Measurements from ENCODE around the gene DYSF. TPM values are rescaled to one million over a fixed set of nuclear protein-coding genes. Genes with fewer than 3 reads are reported as not detected.
A peak's percentile ranks its signal among the peaks of the same experiment; 100 is the strongest.

DYSF gene
- total and polyA plus RNA-seq, 8 donors: 1.1 to 5.5 (median 2.1) TPM

DNA sequence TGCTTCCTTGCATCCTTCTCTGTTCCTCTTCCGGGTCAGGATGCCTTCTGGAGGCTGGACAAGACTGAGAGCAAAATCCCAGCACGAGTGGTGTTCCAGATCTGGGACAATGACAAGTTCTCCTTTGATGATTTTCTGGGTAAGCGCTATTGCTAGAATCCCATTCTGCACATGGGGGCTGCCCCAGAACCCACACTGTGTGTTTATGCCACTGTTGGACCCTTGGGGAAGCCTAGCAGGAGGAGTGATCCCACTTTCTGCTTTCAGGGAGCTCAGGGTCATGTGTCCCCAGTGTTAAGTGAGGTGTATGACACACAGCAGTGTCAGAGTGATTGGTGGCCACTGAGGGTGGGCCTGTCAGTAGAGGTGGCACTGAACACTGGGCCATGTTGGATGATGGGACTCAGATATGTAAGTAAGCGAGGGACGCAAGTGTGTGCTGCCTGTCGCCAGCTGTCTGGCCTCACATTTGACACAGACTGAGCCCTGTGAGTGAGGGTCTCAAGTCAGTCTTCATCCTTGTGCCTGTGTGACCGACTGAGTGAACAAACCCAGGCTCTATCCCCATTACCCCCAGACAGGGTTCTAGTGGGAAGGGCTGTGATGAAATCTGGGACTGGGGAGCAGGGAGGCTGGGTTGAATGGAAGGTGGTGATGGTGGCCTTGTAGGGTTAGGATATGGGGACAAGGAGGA is 220.9 kb downstream of the DYSF start:
- ATAC-seq: no peak
- Histone ChIP-seq H3K9me3 (no peaks in the 10 kb centered on the region), H3K27ac (no peak overlapping the region), H3K4me1 (no peaks in the 10 kb centered on the region), H3K36me3 (no peaks in the 10 kb centered on the region), H3K27me3 (no peaks in the 10 kb centered on the region), H3K4me3 (no peak overlapping the region)
- DNase-seq: peak in 1 of 6 donors; percentile 1
- intact Hi-C loops (cut with DNase I): no loop called here
- 91% methylated on average over 7 of the region's 7 CpGs for WGBS, 2 donors
- FAIRE-seq: no peak
- TF ChIP-seq, protein P1, sequence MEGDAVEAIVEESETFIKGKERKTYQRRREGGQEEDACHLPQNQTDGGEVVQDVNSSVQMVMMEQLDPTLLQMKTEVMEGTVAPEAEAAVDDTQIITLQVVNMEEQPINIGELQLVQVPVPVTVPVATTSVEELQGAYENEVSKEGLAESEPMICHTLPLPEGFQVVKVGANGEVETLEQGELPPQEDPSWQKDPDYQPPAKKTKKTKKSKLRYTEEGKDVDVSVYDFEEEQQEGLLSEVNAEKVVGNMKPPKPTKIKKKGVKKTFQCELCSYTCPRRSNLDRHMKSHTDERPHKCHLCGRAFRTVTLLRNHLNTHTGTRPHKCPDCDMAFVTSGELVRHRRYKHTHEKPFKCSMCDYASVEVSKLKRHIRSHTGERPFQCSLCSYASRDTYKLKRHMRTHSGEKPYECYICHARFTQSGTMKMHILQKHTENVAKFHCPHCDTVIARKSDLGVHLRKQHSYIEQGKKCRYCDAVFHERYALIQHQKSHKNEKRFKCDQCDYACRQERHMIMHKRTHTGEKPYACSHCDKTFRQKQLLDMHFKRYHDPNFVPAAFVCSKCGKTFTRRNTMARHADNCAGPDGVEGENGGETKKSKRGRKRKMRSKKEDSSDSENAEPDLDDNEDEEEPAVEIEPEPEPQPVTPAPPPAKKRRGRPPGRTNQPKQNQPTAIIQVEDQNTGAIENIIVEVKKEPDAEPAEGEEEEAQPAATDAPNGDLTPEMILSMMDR (IDR thresholded peaks at IDR 0.05): no peak

DNA sequence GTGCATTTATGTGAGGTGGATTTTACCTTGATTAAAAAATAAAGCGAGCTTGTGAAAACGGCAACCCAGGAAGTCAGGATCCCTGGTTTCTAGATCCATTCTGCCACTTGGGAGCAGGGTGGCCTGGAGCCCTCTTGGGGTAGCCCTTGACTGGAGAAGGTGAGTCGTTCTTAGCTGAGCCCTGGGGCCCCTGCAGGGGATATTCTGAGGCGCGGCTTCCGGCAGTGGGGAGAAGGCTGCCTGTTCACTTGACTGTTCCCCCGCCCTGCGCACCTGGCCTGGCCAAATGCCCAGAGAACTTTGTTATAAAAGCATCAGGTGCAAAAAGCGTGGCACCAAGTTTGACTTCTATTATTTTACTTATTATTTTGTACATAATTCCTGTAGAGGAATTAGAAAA is 221.9 kb downstream of the DYSF start:
- H3K4me3 ChIP-seq: no peak overlapping the region
- intact Hi-C loops (cut with DNase I): no loop called here
- TF ChIP-seq, protein P1 (IDR thresholded peaks at IDR 0.05): no peak
- ATAC-seq: peak; percentile 55 to 76 (median 62)
- FAIRE-seq: no peak
- WGBS, 2 donors: 36 to 44% methylated on average over 9 of the region's 9 CpGs
- no peak overlapping the region for H3K27ac ChIP-seq
- H3K4me1 ChIP-seq: no peaks in the 10 kb centered on the region
- H3K27me3 ChIP-seq: no peaks in the 10 kb centered on the region
- no peaks in the 10 kb centered on the region for H3K9me3 ChIP-seq
- peak; percentile 30 to 70 (median 50) for DNase-seq
- H3K36me3 ChIP-seq: no peaks in the 10 kb centered on the region

DNA sequence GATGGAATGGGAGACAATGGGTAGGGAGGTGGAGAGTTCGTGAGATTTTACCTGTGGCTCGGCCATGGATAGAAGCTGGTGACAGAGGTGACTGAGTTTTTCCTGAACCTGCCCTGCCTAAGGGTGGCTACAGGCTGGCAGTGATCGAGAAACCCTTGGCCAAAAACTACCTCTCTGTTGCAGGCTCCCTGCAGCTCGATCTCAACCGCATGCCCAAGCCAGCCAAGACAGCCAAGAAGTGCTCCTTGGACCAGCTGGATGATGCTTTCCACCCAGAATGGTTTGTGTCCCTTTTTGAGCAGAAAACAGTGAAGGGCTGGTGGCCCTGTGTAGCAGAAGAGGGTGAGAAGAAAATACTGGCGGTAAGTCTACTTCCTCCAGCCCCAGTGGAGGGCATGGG is 225.5 kb downstream of the DYSF start:
- no peak overlapping the region for H3K27ac ChIP-seq
- no peak for DNase-seq
- no peak for FAIRE-seq

DNA sequence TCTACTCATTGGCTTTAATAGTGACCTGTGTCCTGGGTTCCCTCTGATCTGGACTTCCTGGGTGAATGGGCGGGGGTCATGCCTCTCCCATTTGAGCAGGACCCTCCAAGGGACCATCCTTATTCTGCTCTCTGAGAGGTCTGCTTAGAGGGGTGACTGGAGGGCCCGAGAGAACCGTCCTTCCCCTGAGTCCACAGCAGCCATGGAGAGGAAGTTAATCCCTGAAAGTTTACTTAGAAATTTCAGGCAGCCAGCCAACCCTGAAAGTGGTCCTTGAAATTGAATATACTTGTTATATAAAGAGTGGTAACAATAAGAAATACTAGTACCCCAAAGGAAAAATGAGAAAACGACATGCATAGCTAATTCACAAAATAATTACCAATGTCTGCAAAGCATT is 226.1 kb downstream of the DYSF start:
- Histone ChIP-seq H3K9me3 (no peaks in the 10 kb centered on the region), H3K27me3 (no peaks in the 10 kb centered on the region), H3K4me1 (no peaks in the 10 kb centered on the region), H3K27ac (no peak overlapping the region), H3K4me3 (no peak overlapping the region), H3K36me3 (no peaks in the 10 kb centered on the region)
- ATAC-seq: no peak
- intact Hi-C loops (cut with DNase I): no loop called here
- TF ChIP-seq, protein P1 (IDR thresholded peaks at IDR 0.05): no peak
- FAIRE-seq: no peak
- DNase-seq: no peak
- 19 to 21% methylated on average over 4 of the region's 4 CpGs for WGBS, 2 donors

More for the DNA sequence above, 225.5 kb downstream of the DYSF start:
- no peaks in the 10 kb centered on the region for H3K9me3 ChIP-seq
- H3K27me3 ChIP-seq: no peaks in the 10 kb centered on the region
- no peak overlapping the region for H3K4me3 ChIP-seq
- TF ChIP-seq, protein P1 (IDR thresholded peaks at IDR 0.05): no peak
- H3K36me3 ChIP-seq: no peaks in the 10 kb centered on the region
- H3K4me1 ChIP-seq: no peaks in the 10 kb centered on the region
- WGBS, 2 donors: 92% methylated on average over 6 of the region's 6 CpGs
- intact Hi-C loops (cut with DNase I): no loop called here
- ATAC-seq: no peak

DNA sequence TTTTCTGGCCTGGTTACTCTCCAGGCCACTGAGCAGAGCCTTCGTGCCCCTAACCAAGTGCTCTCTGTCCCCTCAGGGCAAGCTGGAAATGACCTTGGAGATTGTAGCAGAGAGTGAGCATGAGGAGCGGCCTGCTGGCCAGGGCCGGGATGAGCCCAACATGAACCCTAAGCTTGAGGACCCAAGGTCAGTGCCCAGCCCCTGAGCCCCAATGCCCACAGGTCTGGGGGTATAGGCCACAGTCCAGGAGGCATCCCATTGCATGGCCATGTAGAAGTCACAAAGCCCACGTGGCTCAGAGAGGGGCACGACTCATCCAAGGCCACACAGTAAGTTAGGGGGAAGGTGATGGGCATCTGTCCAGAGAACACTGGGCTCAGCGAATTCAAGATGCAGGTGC is 227.6 kb downstream of the DYSF start:
- FAIRE-seq: no peak
- H3K27ac ChIP-seq: no peak overlapping the region
- H3K36me3 ChIP-seq: no peaks in the 10 kb centered on the region
- WGBS, 2 donors: 81 to 89% methylated on average over 6 of the region's 6 CpGs
- DNase-seq: peak in 2 of 6 donors; percentile 21 to 38
- TF ChIP-seq, protein P1 (IDR thresholded peaks at IDR 0.05): no peak
- no peaks in the 10 kb centered on the region for H3K9me3 ChIP-seq
- no peaks in the 10 kb centered on the region for H3K27me3 ChIP-seq
- H3K4me3 ChIP-seq: no peak overlapping the region
- no peaks in the 10 kb centered on the region for H3K4me1 ChIP-seq
- ATAC-seq: no peak
- intact Hi-C loops (cut with DNase I): no loop called here
